H9 (cell line): ENCODE results near the gene GNB1L. TPM values are rescaled to one million over a fixed set of nuclear protein-coding genes. Genes with fewer than 3 reads are reported as not detected.

Experiments used
- DNase-seq: peaks from one replicate; pipeline ENCODE4 v3.0.0-alpha.2; 2017
- H2AFZ ChIP-seq: one replicate; pipeline ENCODE4 v1.6.1; 2013; ENCODE audit warnings: mild to moderate bottlenecking, low read length, control low read depth, moderate library complexity
- H2AK5ac ChIP-seq: 2 replicates; pipeline ENCODE4 v1.6.1; 2013; ENCODE audit warnings: low read length, control low read depth, mixed read lengths; ENCODE audit not compliant: insufficient read length
- H2BK120ac ChIP-seq: one replicate; pipeline ENCODE4 v1.6.1; 2013; ENCODE audit warnings: low read depth, mild to moderate bottlenecking, low read length, control low read depth, inconsistent platforms; ENCODE audit not compliant: poor library complexity, severe bottlenecking
- H2BK12ac ChIP-seq: 2 replicates; pipeline ENCODE4 v1.6.1; 2013; ENCODE audit warnings: low read length, control low read depth, mixed read lengths, low read depth; ENCODE audit not compliant: insufficient read length
- H2BK15ac ChIP-seq: 2 replicates; pipeline ENCODE4 v1.6.1; 2013; ENCODE audit warnings: low read depth, low read length, control low read depth
- H2BK20ac ChIP-seq: one replicate; pipeline ENCODE4 v1.6.1; 2013; ENCODE audit warnings: low read depth, mild to moderate bottlenecking, low read length, control low read depth, inconsistent platforms; ENCODE audit not compliant: poor library complexity, severe bottlenecking
- H2BK5ac ChIP-seq: 2 replicates; pipeline ENCODE4 v1.6.1; 2013; ENCODE audit warnings: low read length, control low read depth, mixed read lengths; ENCODE audit not compliant: insufficient read length
- H3K14ac ChIP-seq: 2 replicates; pipeline ENCODE4 v1.6.1; 2013; ENCODE audit warnings: low read length, control low read depth; ENCODE audit not compliant: insufficient read depth
- H3K18ac ChIP-seq: 2 replicates; pipeline ENCODE4 v1.6.1; 2013; ENCODE audit warnings: low read depth, mild to moderate bottlenecking, mixed read lengths, low read length, control low read depth; ENCODE audit not compliant: insufficient read length
- H3K23ac ChIP-seq: 2 replicates; pipeline ENCODE4 v1.6.1; 2013; ENCODE audit warnings: low read length, control low read depth, mixed read lengths, low read depth; ENCODE audit not compliant: insufficient read length
- H3K23me2 ChIP-seq: 2 replicates; pipeline ENCODE4 v1.6.1; 2013; ENCODE audit warnings: low read depth, mild to moderate bottlenecking, mixed read lengths, low read length, control low read depth; ENCODE audit not compliant: insufficient read length, poor library complexity, severe bottlenecking
- H3K27ac ChIP-seq: 2 replicates; pipeline ENCODE4 v1.5.1; 2013; ENCODE audit warnings: low read length, control low read depth, mixed read lengths, low read depth; ENCODE audit not compliant: insufficient read length
- H3K27me3 ChIP-seq: 2 replicates; pipeline ENCODE4 v1.6.1; 2013; ENCODE audit warnings: low read length, control low read depth, inconsistent platforms; ENCODE audit not compliant: insufficient read depth
- H3K4ac ChIP-seq: 2 replicates; pipeline ENCODE4 v1.6.1; 2013; ENCODE audit warnings: low read depth, mild to moderate bottlenecking, control low read depth, inconsistent platforms, low read length, moderate library complexity
- H3K4me1 ChIP-seq: 2 replicates; pipeline ENCODE4 v1.6.1; 2013; ENCODE audit warnings: low read length, control low read depth, inconsistent platforms; ENCODE audit not compliant: insufficient read depth
- H3K4me2 ChIP-seq: 2 replicates; pipeline ENCODE4 v1.6.1; 2013; ENCODE audit warnings: low read length, control low read depth, mixed read lengths; ENCODE audit not compliant: insufficient read length, insufficient read depth
- H3K56ac ChIP-seq: 2 replicates; pipeline ENCODE4 v1.6.1; 2013; ENCODE audit warnings: low read depth, mild to moderate bottlenecking, mixed read lengths, low read length, control low read depth; ENCODE audit not compliant: insufficient read length
- H3K79me1 ChIP-seq: 2 replicates; pipeline ENCODE4 v1.6.1; 2013; ENCODE audit warnings: low read depth, mild to moderate bottlenecking, moderate library complexity, low read length, control low read depth, inconsistent platforms; ENCODE audit not compliant: insufficient read depth, poor library complexity, severe bottlenecking
- H3K79me2 ChIP-seq: 2 replicates; pipeline ENCODE4 v1.6.1; 2013; ENCODE audit warnings: low read length, control low read depth, inconsistent platforms; ENCODE audit not compliant: insufficient read depth
- H3K9ac ChIP-seq: 2 replicates; pipeline ENCODE4 v1.6.1; 2013; ENCODE audit warnings: low read length, control low read depth, mixed read lengths; ENCODE audit not compliant: insufficient read length; ENCODE audit errors: extremely low read depth
- H3K9me3 ChIP-seq: one replicate; pipeline ENCODE4 v1.6.1; 2013; ENCODE audit warnings: low read depth, low read length, inconsistent platforms; ENCODE audit not compliant: control insufficient read depth
- H3T11ph ChIP-seq: one replicate; pipeline ENCODE4 v1.6.1; 2013; ENCODE audit warnings: mild to moderate bottlenecking, low read length, control low read depth, inconsistent platforms
- H4K20me1 ChIP-seq: one replicate; pipeline ENCODE4 v1.6.1; 2013; ENCODE audit not compliant: control insufficient read depth, insufficient read length, insufficient read depth
- H4K5ac ChIP-seq: 2 replicates; pipeline ENCODE4 v1.6.1; 2013; ENCODE audit warnings: low read depth, mild to moderate bottlenecking, mixed read lengths, low read length, control low read depth; ENCODE audit not compliant: insufficient read length
- H4K8ac ChIP-seq: replicated peaks from 2 replicates; pipeline ENCODE4 v1.6.1; 2013; ENCODE audit warnings: low read length, control low read depth, mixed read lengths, low read depth; ENCODE audit not compliant: insufficient read length
- H4K91ac ChIP-seq: 2 replicates; pipeline ENCODE4 v1.6.1; 2013; ENCODE audit warnings: low read depth, mild to moderate bottlenecking, moderate library complexity, mixed read lengths, low read length, control low read depth; ENCODE audit not compliant: insufficient read length
- H3K27ac Mint-ChIP-seq, 3 experiments: 2 replicates in 2 of 3; 3 replicates in 1 of 3; pipeline ENCODE4 v1.8.0; 2020 to 2021; ENCODE audit warnings: mixed read lengths in 3 of 3, mild to moderate bottlenecking in 1 of 3, moderate library complexity in 1 of 3
- H3K27me3 Mint-ChIP-seq: 2 replicates; pipeline ENCODE4 v1.8.0; 2021; ENCODE audit warnings: low read depth, mild to moderate bottlenecking, moderate library complexity, mixed read lengths
- H3K36me3 Mint-ChIP-seq, 3 experiments: 2 replicates in 2 of 3; 3 replicates in 1 of 3; pipeline ENCODE4 v1.8.0; 2020 to 2021; ENCODE audit warnings: low read depth in 3 of 3, mixed read lengths in 3 of 3; ENCODE audit not compliant: insufficient read depth in 1 of 3
- H3K4me1 Mint-ChIP-seq, 2 experiments: 2 replicates each; pipeline ENCODE4 v1.8.0; 2020; ENCODE audit warnings: mixed read lengths in 2 of 2
- H3K4me3 Mint-ChIP-seq, 2 experiments: 2 replicates in 1 of 2; 3 replicates in 1 of 2; pipeline ENCODE4 v1.8.0; 2020 to 2021; ENCODE audit warnings: mild to moderate bottlenecking in 2 of 2, mixed read lengths in 2 of 2, moderate library complexity in 1 of 2
- H3K9me3 Mint-ChIP-seq, 2 experiments: 2 replicates in 1 of 2; 3 replicates in 1 of 2; pipeline ENCODE4 v1.8.0; 2020; ENCODE audit warnings: mild to moderate bottlenecking in 2 of 2, mixed read lengths in 2 of 2, moderate library complexity in 1 of 2
- WGBS: extraction: QIAGEN DNeasy Blood & Tissue Kit; methylation state at CpG from one replicate; pipeline ENCODE4 v1.1.7; 2013; ENCODE audit warnings: missing lambda C conversion rate, low lambda C conversion rate, mixed read lengths; ENCODE audit not compliant: insufficient read length; ENCODE audit errors: extremely low coverage; 5-methylcytosine and 5-hydroxymethylcytosine counted together
- total RNA-seq: library from RNA; stranded (reverse); gene quantifications from 2 replicates; pipeline ENCODE4 v1.2.1, GENCODE V29; 2021
- TF ChIP-seq, protein P1 (sequence below): fragments of 200-600 bp; sonication (generic); conservative IDR thresholded peaks from 3 replicates; pipeline ENCODE4 v1.8.0; 2021; ENCODE audit warnings: antibody characterized with exemption, mild to moderate bottlenecking

Gene GNB1L
- total RNA-seq, 1 experiment from 2014 or later: 22.4 TPM

DNA sequence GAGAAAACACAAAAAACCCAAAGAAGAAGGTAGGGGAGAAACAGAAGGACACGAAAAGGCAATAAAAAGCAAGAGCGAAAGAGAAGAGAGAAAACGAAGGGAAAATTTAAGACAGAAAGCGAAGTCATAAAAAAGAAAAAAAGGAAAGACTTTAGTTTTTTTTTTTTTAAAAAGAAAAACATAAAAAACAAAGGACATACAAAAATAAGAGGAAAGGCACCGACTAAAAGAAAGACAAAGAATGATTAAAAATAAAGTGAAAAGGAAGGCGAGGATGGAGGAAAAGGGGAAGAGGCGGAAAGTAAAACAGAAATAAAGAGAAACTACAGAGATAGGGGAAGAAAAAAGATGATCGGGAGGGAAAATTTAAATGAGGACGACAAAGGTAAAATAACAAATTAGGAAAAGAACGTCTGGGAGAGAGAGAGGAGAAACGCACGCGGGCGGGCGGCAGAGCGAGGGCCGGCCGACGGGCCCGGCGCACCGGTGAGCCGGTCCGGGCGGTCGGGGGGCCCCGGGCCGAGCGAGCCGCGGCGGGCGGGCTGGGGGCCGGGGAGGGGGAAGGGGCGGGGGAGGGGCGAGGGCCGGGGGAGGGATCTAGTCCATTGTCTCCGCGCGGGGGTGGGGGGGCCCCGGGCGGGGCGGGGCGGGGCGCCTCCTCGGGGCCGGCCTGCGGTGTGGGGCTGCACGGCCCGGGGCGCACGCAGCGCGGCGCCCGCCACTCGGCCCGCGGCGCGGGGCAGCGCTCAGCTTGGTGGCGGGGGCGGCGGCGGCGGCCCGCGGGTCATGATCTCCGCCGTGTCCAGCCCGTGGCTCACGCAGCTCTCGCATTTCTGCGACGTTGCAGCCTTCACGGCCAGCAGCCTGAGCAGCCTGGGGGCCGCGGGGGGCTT, 94.4 kb downstream of the GNB1L start, which contains the start of gene TBX1:
Gene TBX1 (plus strand): TSS at position 721 of the 893 bp plus-strand sequence. CDS start 66 bp downstream, at position 787.
- peak within 1 kb of the TSS in 1 of 3 experiments; percentile 22; a peak in 1 of 7 replicates for H3K27ac Mint-ChIP-seq
- no peak for DNase-seq
- TF ChIP-seq, protein P1, sequence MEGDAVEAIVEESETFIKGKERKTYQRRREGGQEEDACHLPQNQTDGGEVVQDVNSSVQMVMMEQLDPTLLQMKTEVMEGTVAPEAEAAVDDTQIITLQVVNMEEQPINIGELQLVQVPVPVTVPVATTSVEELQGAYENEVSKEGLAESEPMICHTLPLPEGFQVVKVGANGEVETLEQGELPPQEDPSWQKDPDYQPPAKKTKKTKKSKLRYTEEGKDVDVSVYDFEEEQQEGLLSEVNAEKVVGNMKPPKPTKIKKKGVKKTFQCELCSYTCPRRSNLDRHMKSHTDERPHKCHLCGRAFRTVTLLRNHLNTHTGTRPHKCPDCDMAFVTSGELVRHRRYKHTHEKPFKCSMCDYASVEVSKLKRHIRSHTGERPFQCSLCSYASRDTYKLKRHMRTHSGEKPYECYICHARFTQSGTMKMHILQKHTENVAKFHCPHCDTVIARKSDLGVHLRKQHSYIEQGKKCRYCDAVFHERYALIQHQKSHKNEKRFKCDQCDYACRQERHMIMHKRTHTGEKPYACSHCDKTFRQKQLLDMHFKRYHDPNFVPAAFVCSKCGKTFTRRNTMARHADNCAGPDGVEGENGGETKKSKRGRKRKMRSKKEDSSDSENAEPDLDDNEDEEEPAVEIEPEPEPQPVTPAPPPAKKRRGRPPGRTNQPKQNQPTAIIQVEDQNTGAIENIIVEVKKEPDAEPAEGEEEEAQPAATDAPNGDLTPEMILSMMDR: no peak

More for the DNA sequence above, 94.4 kb downstream of the GNB1L start, which contains the start of gene TBX1:
- H3K36me3 Mint-ChIP-seq: peaks cover 0 to 3% (median 0%) of the 10 kb centered on the region in 3 experiments; a peak in 2 of 7 replicates
- Histone ChIP-seq H2BK120ac (no peak within 1 kb of the TSS), H2BK12ac (no peak within 1 kb of the TSS), H2BK15ac (no peak within 1 kb of the TSS), H3K23ac (no peak within 1 kb of the TSS), H2BK5ac (no peak within 1 kb of the TSS), H3T11ph (no peak within 1 kb of the TSS), H4K91ac (no peak within 1 kb of the TSS), H3K4me2 (peak within 1 kb of the TSS; percentile 7), H3K79me2 (no peaks in the 10 kb centered on the region), H2BK20ac (no peak within 1 kb of the TSS), H3K9me3 (no peaks in the 10 kb centered on the region), H4K8ac (no peak within 1 kb of the TSS), H3K79me1 (no peaks in the 10 kb centered on the region), H3K4ac (no peak within 1 kb of the TSS), H4K5ac (no peak within 1 kb of the TSS), H2AK5ac (no peak within 1 kb of the TSS), H3K27me3 (peaks cover 87% of the 10 kb centered on the region), H3K14ac (no peak within 1 kb of the TSS), H3K56ac (no peak within 1 kb of the TSS), H3K23me2 (no peaks in the 10 kb centered on the region), H3K27ac (no peak within 1 kb of the TSS), H3K4me1 (no peaks in the 10 kb centered on the region; the same call in 1 of the 2 replicates), H2AFZ (no peak within 1 kb of the TSS), H3K18ac (no peak within 1 kb of the TSS), H4K20me1 (peaks cover 3% of the 10 kb centered on the region), H3K9ac (no peak within 1 kb of the TSS)
- peaks cover 26 to 54% of the 10 kb centered on the region in 2 experiments for H3K4me1 Mint-ChIP-seq
- no CpG with 5 or more reads among the region's 79 CpGs for WGBS
- peaks cover 90% of the 10 kb centered on the region for H3K27me3 Mint-ChIP-seq
- peaks cover 8 to 13% of the 10 kb centered on the region in 2 experiments; a peak in 4 of 5 replicates for H3K9me3 Mint-ChIP-seq
- peak within 1 kb of the TSS; percentile 57 to 74 for H3K4me3 Mint-ChIP-seq
